Activated gamma-delta T cell treated with Interleukin-2 at 50 U/mL for 16 hours (primary cell): Measurements from ENCODE around the gene RHOT2.

Experiments
- DNase-seq: peaks from one replicate; pipeline ENCODE4 v3.0.0-alpha.2; 2020

RHOT2 gene

GRCh38 chr16:716768-717325 lies 48.9 kb downstream of the RHOT2 start:
- no peak for DNase-seq

DNA sequence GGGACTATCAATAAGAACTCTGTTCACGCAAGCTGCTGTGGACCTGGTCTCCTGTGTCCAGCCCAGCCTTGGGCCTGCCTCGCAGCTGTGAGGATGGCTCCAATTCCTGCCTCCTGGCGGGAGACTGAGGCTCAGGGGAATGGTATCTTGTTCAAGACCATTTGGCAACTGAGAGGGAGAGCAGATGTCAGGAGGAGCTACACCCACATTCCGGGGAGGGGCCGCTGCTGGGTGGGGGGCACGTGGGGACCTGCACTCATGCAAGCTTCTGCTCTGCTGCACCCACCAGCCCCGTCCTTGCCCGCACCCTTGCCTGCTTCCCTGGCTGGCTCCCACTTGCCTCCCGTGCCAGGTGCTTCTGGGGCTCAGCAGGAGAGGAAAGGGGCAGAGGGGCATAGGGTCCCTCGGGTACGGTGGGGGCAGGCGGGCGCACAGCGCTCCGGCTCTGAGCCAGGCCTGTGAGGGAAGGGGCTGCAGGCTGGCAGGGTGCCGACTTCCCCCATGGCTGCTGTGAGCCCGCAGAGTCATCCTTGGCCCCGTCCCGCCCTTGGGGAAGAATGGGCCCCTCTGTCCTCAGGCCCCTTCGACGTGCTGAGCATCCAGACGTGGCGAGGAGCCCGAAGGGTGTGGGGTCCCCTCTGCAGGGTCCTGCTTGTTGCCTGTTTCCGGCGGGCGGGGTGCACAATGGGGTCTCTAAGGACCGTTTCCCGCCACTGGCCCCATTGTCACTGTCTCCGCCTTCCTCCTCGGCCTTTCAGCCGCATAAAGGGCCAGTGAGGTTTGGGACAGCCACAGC lies 49.7 kb downstream of the RHOT2 start:
- no peak for DNase-seq

GRCh38 chr16:718389-718788 lies 50.5 kb downstream of the RHOT2 start:
- no peak for DNase-seq

DNA sequence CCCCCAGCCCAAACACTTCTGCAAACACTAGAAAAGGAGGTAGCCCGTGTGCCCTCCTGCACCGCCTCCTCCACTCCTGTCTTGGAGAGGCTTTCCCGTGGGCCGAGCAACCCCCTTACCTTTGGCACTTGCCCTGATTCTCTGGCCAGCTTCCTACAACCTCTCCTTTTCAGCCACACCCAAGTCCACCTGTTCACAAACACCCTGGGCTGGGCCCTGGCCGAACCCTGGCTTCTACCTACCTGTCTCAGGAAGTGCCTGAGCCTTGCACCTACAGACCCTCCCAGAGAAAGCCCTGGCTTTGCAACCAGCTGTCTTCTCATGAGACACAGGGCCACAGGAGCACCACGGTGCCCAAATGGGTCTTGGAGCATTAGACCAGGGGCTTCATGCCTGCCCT lies 51.0 kb downstream of the RHOT2 start:
- DNase-seq = no peak

GRCh38 chr16:719815-720446 lies 52.0 kb downstream of the RHOT2 start:
- DNase-seq = no peak

DNA sequence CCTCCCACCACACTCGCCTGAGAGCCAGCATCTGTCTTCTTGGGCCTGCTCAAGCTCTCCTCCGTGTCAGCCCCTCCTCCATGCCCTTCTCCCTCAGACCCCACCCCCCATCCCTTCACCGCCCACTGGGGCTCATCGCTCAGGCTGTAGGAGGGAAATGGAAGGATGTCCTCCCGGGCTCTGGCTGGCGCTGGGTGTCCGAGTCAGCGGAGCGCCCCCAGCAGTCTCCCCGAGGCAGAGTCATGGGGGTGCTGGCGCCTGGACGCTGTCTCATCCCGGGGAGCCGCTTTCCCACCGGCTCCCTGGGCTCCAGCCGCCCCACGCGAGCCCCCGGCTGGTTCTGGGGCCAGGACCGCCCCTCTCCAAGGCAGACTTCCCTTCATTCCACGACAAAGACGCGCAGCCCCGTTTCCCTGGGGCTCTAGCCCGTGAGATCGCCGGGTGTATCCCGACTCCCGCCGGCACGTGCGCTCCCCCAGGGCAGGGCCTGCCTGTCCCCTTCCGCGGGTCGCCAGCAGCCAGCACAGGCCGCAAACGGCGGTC lies 52.6 kb downstream of the RHOT2 start:
- DNase-seq = no peak

DNA sequence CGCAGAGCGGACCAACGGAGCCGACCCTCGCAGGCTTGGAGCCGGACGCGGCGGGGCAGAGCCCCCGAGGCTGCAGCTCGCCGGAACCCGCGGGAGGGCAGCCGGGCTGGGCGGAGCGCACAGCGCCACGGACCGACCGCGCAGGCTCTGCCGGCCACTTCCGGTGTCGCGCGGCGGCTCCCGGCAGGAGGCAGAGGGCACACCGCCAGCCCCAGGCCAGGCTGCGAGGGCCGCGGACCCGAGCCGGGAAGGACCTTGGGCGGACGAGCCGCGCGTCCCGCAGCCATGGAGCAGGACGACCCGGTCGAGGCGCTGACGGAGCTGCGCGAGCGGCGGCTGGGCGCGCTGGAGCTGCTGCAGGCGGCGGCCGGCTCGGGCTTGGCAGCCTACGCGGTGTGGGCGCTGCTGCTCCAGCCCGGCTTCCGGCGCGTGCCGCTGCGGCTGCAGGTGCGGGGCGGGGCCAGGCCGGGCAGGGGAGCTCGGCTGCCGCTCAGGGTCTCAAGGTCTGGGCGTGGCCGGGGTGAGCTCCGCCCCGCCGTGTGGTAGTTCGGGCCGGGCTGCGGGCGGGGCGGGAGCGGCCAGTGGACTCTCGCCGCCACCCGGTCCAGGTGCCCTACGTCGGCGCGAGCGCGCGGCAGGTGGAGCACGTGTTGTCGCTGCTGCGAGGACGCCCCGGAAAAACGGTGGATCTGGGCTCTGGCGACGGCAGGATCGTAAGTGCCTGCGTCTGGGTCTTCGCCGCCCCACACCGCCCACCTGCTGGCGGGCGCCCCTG lies 53.2 kb downstream of the RHOT2 start, which contains the start of gene ANTKMT:
TSS of gene ANTKMT (plus strand) at position 157 of the 775 bp plus-strand sequence. CDS start at position 286, 129 bp downstream.
- peak; percentile 74 for DNase-seq

- DNase-seq = peak; percentile 35
These were observed 54.0 kb downstream of the RHOT2 start for GRCh38 chr16:721765-722540.

GRCh38 chr16:722835-723633 lies 55.1 kb downstream of the RHOT2 start:
- no peak for DNase-seq

DNA sequence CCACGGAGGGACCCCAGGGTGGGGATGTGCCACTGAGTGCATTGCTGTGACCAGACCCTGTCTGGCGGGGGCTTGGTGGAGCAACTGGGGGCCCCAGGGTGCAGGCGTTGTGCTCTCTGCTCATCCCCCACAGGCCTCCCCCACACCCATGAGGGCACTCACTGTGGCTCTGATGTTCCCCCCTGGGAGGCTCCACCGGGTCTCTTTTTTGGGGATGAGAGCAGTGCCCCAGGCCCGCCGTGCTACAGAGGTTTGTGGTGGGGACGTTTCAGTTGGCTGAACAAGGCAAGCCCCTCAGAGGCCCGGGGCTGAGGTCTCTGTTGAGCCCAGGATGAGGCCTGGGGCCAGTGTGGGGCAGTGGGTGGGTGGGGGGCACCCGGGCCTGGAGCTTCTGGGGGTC lies 55.8 kb downstream of the RHOT2 start:
- DNase-seq = no peak
